HG03108 (cell line): ENCODE results near the gene NAALADL2.
"Not testable (repeated sequence)": the region's sequence is repeated elsewhere in the genome, so short reads cannot be mapped to it uniquely, and the experiment has no call there.

Experiments used
- ATAC-seq: cut with Tn5 transposase; IDR thresholded peaks from one replicate; pipeline ENCODE4 v1.9.1; 2021; ENCODE audit warnings: moderate library complexity; ENCODE audit not compliant: unreplicated experiment

Gene NAALADL2

GRCh38 chr3:175066617-175067415 is 207.7 kb downstream of the NAALADL2 start:
- ATAC-seq, result no peak

DNA sequence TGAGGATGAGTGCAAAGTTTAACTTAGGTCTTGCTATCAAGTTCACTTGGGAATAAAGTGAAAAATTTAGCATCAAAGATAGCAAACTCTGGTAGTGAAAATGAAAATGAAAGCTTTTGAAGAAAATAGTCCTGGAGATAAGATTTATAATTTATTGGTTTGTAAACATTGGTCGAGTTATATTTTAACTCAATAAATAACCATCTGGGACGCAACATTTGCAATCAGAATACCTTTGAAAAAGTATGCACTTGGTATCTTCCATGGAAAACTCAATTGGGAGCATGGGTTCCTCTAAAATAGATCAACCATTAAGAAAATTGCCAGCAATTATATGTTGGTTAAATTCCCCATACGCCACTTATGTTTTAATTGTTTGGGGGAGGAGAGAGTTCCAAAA is 209.5 kb downstream of the NAALADL2 start:
- ATAC-seq, result no peak

- ATAC-seq, result no peak
These were observed 211.8 kb downstream of the NAALADL2 start for GRCh38 chr3:175070946-175071345.

- no peak for ATAC-seq
These were observed 214.2 kb downstream of the NAALADL2 start for GRCh38 chr3:175073219-175073905.

- ATAC-seq, result no peak
These were observed 216.1 kb downstream of the NAALADL2 start for GRCh38 chr3:175075269-175075668.

DNA sequence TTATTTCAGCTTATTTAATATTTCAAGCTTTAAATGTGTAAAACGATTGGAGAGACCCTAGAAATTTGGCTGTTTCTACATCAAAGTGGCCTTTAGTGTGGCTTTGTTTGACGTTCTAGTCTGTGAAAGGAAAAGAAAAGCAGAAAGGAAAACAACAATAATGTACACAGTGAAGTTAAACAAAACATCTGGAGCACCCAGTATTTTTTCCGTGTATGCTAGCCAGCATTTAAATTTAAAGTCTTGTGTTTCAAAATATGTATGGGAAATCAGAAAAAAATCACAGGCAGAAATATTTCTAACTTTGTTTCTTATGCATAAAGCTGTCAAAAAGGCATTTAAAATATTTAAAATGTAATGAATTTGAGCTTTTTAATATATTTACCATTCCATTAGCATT is 218.1 kb downstream of the NAALADL2 start:
- ATAC-seq, result no peak

DNA sequence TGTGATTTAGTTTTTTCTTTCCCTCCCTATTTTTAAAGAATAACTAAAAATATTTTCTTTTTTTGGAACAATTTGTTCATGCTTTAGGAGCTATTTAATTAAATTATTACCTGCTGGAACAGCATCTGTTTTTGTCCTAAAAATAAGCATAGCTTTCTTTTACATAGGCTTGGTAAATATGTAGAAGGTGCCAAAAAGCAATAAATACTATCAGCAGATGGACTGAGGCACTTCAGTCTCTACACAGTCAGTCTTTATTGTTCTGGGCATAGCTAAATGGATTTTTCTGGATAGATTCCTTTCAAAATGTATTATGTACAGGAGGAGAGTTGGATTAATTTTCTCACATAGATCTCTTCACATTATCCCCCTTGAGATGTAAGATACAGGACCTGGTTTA is 223.5 kb downstream of the NAALADL2 start:
- no peak for ATAC-seq

DNA sequence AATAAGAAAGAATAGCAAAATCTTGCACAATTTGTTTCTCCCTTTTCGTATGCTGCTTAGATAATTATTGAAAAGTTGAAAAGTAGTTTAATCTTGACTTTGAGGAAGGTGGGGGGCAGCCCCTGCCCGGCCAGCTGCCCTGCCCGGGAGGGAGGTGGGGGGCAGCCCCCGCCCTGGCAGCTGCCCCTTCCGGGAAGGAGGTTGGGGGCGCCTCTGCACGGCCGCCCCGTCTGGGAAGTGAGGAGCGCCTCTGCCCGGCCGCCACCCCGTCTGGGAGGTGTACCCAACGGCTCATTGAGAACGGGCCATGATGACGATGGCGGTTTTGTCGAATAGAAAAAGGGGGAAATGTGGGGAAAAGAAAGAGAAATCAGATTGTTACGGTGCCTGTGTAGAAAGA is 228.0 kb downstream of the NAALADL2 start:
- not testable (repeated sequence) for ATAC-seq

GRCh38 chr3:175088766-175089380 is 229.7 kb downstream of the NAALADL2 start:
- ATAC-seq, result no peak

GRCh38 chr3:175091426-175092114 is 232.4 kb downstream of the NAALADL2 start:
- no peak for ATAC-seq

DNA sequence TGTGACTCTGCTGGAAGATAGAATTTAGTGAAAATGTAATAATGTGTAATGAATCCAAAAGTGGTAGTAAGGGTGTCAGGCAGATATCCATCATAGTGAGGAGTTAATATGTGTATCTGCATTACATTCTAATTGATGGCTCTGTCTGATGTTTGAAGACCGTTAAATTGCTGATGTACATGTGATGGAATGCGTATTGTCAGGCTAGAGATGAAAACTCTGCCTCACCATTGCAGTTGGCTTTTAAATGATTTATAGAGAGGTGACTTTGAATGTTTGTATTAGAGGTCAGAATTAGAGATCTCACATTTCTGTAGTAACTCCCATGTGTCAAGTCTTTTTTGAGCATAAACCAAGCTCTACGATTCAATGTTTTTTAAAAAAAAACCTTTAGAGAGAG is 234.6 kb downstream of the NAALADL2 start:
- no peak for ATAC-seq

DNA sequence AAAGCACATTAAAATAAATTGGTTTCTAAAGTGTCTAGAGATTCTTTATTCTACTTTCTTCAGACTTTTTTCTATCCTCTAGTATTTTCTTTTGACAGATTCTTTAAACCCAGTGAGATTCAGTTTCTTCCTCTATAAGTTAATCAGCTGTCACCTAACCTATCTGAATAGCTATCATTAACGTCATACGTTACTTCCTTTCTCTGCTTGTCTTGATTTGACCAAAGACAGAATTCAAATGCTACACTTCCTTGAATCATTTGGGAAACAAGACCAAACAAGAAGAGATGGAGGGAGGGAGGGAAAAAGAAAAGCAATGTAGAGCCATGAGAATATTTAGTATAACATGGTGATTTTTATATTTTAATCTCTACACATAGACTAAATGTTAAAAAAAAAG is 235.2 kb downstream of the NAALADL2 start:
- ATAC-seq, result no peak

- ATAC-seq, result no peak
These were observed 239.5 kb downstream of the NAALADL2 start for GRCh38 chr3:175098644-175099043.

- ATAC-seq, result no peak
These were observed 243.0 kb downstream of the NAALADL2 start for GRCh38 chr3:175102161-175102560.

DNA sequence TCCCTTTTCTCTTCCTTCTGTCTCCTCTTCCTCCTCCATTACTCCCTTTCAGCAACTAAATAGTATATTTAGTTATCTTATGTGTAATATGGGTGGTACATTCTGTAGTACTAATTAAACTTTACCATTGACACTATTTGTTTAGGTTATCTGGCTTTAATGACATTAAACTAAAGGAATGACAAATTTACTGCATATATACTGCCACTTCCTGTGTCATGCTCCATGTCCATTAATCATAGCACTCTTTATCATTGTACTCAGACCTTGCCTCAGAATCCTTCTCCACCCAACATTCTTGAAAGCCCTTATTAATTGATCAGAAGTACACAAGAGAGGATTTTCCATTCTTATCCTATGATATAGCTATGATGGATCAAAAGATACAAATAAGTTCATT is 244.2 kb downstream of the NAALADL2 start:
- ATAC-seq, result no peak

DNA sequence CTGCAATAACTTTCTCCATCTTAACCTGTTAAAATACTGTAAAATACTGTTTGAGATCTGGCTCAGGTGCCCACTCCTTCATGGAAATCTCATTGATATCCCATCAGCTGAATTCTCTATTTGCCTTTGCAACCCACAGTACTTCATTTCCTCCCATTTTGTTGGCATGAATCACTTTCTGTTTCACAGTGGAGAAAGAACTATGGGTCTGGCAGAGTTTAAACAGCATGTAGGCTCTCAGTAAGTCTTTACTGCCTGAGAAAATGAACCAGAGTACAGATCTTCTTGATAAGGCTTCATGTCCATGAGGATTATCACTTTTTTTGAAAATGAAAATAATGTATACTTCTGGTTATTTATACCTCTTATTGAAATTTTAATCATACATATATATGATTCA is 245.9 kb downstream of the NAALADL2 start:
- ATAC-seq, result no peak

GRCh38 chr3:175107231-175107630 is 248.1 kb downstream of the NAALADL2 start:
- ATAC-seq, result no peak

GRCh38 chr3:175107995-175108394 is 248.9 kb downstream of the NAALADL2 start:
- ATAC-seq, result no peak

DNA sequence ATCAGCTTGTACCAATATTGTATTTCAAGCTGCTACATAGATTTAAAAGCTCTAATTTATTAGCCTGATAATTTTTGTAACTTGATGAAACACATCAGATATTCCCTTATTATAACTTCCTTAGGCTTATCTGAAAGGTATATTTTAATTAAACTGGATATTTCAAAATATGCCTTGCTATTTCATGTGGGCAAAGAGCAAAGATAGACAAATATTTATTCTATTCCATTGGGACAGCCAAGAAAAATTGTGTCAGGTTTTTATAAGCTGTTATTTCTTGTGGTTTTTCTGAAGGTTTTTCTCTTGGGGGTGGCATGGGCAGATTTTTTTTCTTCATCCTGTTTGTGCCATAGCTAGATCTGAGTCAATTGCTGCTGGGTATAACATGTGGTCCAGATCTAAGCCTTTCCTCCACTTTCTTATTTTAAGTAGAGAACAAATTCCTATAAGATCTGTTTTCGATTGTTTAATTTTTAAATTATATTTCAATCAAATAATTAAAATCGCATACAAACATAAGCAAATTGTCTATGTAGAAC is 249.5 kb downstream of the NAALADL2 start:
- ATAC-seq, result no peak

DNA sequence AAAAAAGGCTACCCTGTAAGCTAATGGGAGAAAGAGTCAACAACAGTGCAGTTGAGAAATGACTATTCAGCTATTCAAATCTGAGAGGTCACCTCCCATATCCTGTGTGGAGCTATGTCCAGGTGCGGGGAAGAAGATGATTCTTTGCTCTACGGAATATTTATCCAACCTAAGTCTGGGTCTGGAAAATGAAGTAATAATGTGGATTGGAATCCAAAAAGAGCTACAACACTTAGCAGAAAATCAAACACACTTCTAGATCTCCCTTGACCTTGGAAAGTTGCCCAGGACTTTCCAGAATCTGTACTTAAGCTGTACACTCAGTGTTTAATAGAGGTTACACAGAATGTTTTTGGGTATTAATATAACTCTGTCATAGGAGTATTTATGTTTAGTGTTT is 251.9 kb downstream of the NAALADL2 start:
- ATAC-seq, result no peak

DNA sequence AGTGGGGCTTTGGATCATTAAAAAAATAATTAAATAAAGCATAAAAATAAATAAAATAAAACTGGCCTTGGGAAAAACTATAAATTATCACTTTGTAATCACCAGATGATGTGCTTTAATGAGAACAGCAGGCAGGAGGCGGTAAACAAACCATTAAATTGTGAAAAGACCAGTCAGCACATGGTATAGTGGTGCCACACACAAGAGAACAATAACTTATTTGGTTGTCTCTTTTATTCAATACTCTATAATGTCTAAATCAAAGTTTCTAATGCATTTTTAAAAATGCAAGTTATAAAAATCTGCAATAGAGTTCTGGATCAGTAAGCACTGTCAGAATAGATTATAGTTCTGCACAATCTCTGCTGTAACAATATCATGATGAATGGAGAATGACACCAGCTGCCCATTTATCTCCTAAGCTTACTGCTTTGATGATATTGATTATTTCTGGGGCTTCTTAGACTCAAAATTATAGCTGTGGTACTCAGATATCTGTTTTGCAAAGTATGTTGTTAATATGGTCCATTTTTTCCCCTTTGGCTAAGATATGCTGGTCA is 259.3 kb downstream of the NAALADL2 start:
- no peak for ATAC-seq
